Left ventricle myocardium inferior (tissue), 1 donor: Measurements from ENCODE around the gene SLC19A1. TPM values are rescaled to one million over a fixed set of nuclear protein-coding genes. Genes with fewer than 3 reads are reported as not detected.

Experiments used
- DNase-seq: peaks from one replicate; pipeline ENCODE4 v3.0.0-alpha.2; 2020
- H3K27ac ChIP-seq: fragments of 200-600 bp; replicated peaks from 2 replicates; pipeline ENCODE4 v1.8.0; 2021
- H3K27me3 ChIP-seq: fragments of 200-600 bp; 2 replicates; pipeline ENCODE4 v1.8.0; 2021; ENCODE audit warnings: low read depth
- H3K36me3 ChIP-seq: fragments of 200-600 bp; 2 replicates; pipeline ENCODE4 v1.8.0; 2021
- H3K4me1 ChIP-seq: fragments of 200-600 bp; 2 replicates; pipeline ENCODE4 v1.8.0; 2021
- H3K4me3 ChIP-seq: fragments of 200-600 bp; 2 replicates; pipeline ENCODE4 v1.8.0; 2021; ENCODE audit warnings: mild to moderate bottlenecking, moderate library complexity
- H3K9me3 ChIP-seq: fragments of 200-600 bp; replicated peaks from 2 replicates; pipeline ENCODE4 v1.8.0; 2021
- CTCF ChIP-seq: fragments of 200-600 bp; IDR thresholded peaks from 2 replicates; pipeline ENCODE4 v1.8.0; 2021; ENCODE audit warnings: antibody characterized with exemption, mild to moderate bottlenecking, borderline replicate concordance
- intact Hi-C: fragments of 100-400 bp; cut with micrococcal nuclease; formaldehyde crosslinking; loops from one replicate; pipeline ENCODE4 v1.11.0; 2022
- total RNA-seq: library from RNA; stranded (reverse); fragmentation: NEBNext Ultra II Directional; extraction: Animal tissue kit (Norgen Biotek cat#: 25700); gene quantifications from one replicate; pipeline ENCODE4 v1.2.1, GENCODE V29; 2021
- donor health status: DM: no; HTN: yes; CAD: no; lungs with severe emphysema.

SLC19A1 gene
- total RNA-seq, 1 donor from 2014 or later: 4.9 TPM

- intact Hi-C loops: no loop called here
Observed at GRCh38 chr21:45468051-45468970, 73.9 kb downstream of the SLC19A1 start.

GRCh38 chr21:45467221-45467779 lies 74.9 kb downstream of the SLC19A1 start:
- Histone ChIP-seq H3K36me3 (peaks cover 9% of the 10 kb centered on the region), H3K27ac (no peak overlapping the region), H3K4me1 (peaks cover 34% of the 10 kb centered on the region), H3K27me3 (no peaks in the 10 kb centered on the region), H3K9me3 (peaks cover 3% of the 10 kb centered on the region), H3K4me3 (no peak overlapping the region)
- intact Hi-C loops: no loop called here
- DNase-seq: peak; percentile 13
- no peak for TF ChIP-seq CTCF

More at GRCh38 chr21:45468051-45468970, 73.9 kb downstream of the SLC19A1 start:
- Histone ChIP-seq H3K4me3 (no peak overlapping the region), H3K9me3 (no peaks in the 10 kb centered on the region), H3K4me1 (peaks cover 44% of the 10 kb centered on the region), H3K36me3 (peaks cover 9% of the 10 kb centered on the region), H3K27ac (peak overlapping the region; percentile 84), H3K27me3 (no peaks in the 10 kb centered on the region)
- peak; percentile 15 for DNase-seq
- no peak for TF ChIP-seq CTCF

GRCh38 chr21:45466330-45467220 lies 75.7 kb downstream of the SLC19A1 start:
- DNase-seq: peak; percentile 11
- peaks cover 10% of the 10 kb centered on the region for H3K9me3 ChIP-seq
- H3K4me3 ChIP-seq: no peak overlapping the region
- no peak overlapping the region for H3K27ac ChIP-seq
- H3K36me3 ChIP-seq: peaks cover 16% of the 10 kb centered on the region
- H3K4me1 ChIP-seq: peaks cover 27% of the 10 kb centered on the region
- no peak for TF ChIP-seq CTCF
- intact Hi-C loops: no loop called here
- H3K27me3 ChIP-seq: no peaks in the 10 kb centered on the region

GRCh38 chr21:45465611-45466329 lies 76.5 kb downstream of the SLC19A1 start:
- H3K4me1 ChIP-seq: peaks cover 19% of the 10 kb centered on the region
- peaks cover 24% of the 10 kb centered on the region for H3K36me3 ChIP-seq
- H3K27me3 ChIP-seq: no peaks in the 10 kb centered on the region
- H3K9me3 ChIP-seq: peaks cover 18% of the 10 kb centered on the region
- no peak for TF ChIP-seq CTCF
- no peak overlapping the region for H3K27ac ChIP-seq
- no peak overlapping the region for H3K4me3 ChIP-seq
- intact Hi-C loops: no loop called here
- peak; percentile 16 for DNase-seq
